ENCODE results near the gene ABAT.

Gene ABAT

DNA sequence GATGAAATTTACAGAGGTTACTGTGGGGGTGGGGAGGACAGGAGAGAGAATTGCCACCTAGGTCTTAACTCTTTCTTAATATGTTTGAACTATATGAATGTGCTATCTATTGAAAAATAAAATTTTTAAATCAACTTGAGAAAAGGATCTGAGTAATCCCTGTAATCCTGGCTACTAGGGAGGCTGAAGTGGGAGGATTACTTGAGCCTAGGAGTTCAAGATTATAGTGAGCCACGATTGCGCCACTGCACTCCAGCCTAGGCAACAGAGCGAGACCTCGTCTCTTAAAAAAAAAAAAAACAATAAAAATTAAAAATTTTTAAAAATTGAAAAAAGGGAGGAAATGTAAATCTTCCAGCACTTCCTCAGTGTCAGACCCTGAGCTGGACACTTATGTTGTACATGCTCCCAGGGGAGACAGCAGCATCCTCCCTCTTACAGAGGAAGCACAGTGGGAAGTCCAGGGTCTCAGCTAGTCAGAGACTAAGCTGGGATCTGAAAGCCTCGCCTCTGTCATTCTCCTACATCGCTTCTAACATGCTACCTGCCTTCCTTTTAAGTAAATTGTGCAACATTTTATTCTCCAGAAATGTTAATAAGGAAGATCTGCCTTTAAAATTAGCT, 145.1 kb downstream of the ABAT start:
- no peak for DNase-seq

GRCh38 chr16:8822403-8822802, 148.0 kb downstream of the ABAT start:
- DNase-seq, result no peak

- no peak for DNase-seq
Observed at GRCh38 chr16:8826278-8826879, 152.0 kb downstream of the ABAT start.

- no peak for DNase-seq
Observed at GRCh38 chr16:8828541-8829165, 154.2 kb downstream of the ABAT start.

- DNase-seq, result no peak
Observed at GRCh38 chr16:8831450-8831849, 157.0 kb downstream of the ABAT start.

- DNase-seq, result no peak
Observed at GRCh38 chr16:8831871-8832716, 157.7 kb downstream of the ABAT start.

GRCh38 chr16:8832717-8833105, 158.3 kb downstream of the ABAT start:
- no peak for DNase-seq

All from activated CD4-positive, CD25-positive, alpha-beta regulatory T cell (primary cell).